ENCODE results near the gene SAMD10. TPM values are rescaled to one million over a fixed set of nuclear protein-coding genes. Genes with fewer than 3 reads are reported as not detected.
A peak's percentile ranks its signal among the peaks of the same experiment; 100 is the strongest.
"Not testable (repeated sequence)": the region's sequence is repeated elsewhere in the genome, so short reads cannot be mapped to it uniquely, and the experiment has no call there.

Gene SAMD10
- total RNA-seq, 1 donor from 2014 or later: 5.7 TPM

- DNase-seq (ENCODE audit: low spot score in 2 of 2) (no peak), FAIRE-seq (no peak)
These were observed 8.6 kb downstream of the SAMD10 start for GRCh38 chr20:63970714-63971431.

DNA sequence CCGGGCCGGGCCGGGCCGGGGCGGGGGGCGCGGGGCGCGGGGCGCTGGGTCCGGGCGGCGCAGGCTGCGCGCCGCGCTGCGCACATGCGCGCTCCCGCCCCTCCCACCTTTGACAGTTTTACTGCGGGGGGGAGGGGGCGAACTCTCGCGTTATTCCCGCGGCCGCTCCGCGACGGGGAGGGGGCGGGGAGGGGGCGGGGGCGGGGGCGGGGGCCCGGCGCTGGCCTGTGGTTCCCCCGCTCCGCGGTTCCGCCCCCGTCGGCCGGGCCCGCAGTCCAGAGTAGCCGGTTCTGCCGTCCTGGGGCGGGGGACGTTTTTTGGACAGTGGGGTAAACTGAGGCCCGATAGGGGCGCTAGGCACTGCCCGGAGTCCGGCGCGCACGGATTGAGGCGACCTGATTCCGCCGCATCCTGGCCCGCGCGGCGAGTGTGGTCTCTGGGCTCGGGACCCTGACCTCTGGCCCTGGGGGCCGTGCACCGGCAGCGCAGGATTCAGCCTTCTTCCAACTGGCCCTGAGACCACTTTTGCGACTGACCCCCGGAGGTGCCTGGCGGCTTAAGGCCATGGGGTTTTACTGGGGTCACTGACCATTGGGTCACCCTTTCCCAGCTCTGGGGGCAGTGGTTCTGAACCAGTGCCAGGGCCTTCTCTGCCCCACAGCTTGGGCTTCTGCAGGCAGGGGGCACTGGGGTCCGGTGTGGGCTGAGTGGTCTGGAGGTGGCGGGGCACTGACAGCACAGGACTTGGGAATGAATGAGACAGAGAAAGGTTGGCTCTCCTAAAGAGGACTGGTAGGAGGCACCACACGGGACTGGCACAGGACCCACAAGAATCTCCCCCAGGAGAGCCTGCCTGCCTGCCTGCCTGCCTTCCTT is 9.4 kb downstream of the SAMD10 start, which contains the start of gene ZNF512B:
Gene ZNF512B (minus strand): TSS at position 93 of the 876 bp plus-strand sequence. CDS start 1,980 bp downstream, outside the sequence.
- FAIRE-seq (no peak), DNase-seq (ENCODE audit: low spot score in 2 of 2) (peak; percentile 88 to 93)

DNA sequence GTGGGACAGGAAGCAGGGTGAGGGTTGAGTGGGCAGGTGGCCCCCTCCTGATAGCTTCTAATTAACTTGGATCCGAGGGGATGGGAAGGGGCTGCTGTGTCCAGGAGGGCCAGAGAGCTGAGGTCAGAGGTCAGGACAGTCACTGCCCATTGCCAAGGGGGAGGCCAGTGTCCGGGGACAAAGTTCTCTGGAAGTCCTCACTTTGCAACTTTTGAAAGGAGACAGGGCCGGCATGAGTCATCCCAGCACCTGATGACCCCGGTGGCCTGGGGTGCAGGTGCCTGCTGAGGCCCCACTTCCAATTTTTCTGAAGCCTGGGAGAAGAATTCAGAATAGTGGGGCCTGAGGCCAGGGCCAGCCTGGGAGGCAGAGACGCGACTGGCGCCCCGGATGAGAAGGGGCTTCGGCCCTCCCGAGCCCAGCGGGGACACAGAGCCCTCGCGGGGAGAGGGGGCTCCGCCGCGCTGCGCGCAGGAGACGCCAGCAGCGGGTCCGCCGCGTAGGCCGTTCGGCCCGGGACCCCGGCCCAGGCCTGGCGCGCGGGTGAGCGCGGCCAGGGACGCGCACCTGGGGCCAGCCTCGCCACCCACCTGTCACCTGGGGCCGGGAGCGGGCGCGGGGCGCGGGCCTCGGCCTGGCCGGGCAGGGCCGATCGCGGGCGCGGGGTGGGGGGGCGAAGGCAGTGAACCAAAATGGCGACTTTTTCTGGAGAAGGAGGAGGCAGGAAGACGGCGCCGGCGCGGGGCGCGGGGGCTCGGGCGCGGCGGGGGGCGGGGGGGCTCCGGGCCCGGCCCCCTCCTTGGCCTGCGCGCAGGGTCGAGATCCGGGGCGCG is 10.3 kb downstream of the SAMD10 start:
- FAIRE-seq (no peak), DNase-seq (ENCODE audit: low spot score in 2 of 2) (peak in 1 of 2 donors; percentile 67)

DNA sequence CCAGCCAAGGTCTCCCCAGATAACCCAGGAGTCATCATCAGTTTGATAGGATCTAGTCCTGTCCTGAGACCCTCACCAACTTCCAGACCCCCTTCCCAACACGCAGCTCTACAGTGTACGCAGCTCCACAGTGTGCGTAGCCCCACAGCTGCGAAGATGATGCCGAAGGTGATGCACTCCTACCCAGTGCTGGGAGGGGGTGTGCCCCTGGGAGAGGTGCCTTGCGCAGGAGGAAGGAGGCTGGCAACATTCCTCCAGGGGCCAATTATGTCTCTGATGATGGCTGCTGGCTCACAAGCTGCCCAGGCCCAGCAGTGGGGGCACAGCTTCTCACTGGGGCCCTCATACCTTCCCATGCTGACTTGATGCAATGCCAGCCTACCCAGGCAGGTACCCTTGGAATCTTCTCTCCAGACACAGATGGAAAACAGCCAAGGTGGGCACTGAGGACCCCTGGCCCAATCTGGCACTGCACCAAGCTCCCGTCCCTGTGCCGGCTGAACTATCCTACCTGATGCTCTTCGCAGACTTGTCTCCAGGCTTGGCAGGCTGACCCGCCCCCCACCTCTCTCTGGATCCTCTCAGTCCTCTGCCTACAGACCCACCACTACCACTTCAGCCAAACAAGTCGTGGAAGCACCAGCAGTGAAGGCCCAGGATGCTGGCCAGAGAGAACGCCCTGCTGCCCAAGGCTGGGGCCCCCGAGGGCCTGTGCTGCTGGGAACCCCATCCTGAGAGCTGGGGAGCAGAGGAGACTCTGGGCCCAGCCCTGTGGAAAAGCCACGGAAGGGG is 11.1 kb downstream of the SAMD10 start:
- no peak for DNase-seq (ENCODE audit: low spot score in 2 of 2)
- no peak for FAIRE-seq

DNA sequence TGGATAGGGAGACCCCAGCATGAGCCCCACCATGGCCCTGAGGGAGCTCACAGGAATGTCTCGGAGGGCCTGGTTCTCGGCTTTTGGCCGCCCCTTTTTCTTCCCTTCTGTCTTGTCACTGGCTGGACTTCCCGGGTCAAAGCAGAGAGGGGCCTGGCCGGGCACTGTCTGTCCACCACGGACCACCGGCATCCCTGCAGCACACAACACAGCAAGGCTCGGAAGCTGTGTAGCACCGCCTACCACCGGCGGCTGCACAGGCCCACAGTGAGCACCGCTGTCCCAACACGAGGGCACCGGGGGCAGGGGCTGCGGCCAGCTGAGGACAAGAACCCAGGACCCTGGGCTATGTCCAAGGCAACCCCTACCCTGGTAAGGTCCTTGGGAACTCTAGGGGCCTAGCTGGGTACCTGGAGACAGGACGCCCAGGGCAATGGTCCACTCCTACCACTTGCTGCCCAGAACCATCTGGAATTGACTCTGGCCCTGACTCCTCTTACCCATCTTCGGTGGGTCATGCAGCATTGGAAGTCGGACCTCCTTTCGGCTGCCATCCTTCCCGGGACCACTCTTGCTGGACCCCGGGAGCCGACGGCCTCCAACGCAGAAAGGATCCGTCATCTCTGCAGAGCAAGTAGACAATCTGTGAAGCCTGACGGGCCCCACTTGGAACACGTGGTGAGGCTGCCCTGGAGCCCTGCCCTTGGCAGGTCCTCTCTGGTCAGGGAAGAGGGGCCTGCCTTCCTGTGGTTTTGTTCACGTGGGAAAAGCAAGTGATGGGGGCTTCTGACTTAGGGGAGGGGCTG is 11.9 kb downstream of the SAMD10 start:
- FAIRE-seq: no peak
- DNase-seq (ENCODE audit: low spot score in 2 of 2): no peak

DNA sequence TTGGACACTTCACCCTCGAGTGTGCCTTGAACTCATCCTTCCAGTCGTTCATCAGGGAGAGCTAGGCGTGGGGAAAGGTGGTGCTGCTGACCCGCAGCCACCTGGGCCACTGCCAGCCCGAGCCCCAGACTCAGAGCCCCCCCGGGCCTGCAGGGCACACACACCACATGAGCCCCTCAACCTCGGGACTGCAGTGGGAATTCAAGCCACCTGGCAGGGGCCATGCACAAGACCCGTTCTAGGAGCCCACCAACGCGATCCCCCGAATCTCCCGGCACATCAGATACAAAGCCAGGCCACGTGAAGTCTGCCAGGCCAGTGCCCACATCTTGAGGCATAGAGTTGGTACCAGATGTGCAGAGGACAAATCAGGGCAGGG is 12.5 kb downstream of the SAMD10 start:
- DNase-seq (ENCODE audit: low spot score in 2 of 2) (no peak), FAIRE-seq (no peak)

GRCh38 chr20:63966172-63966943 is 13.1 kb downstream of the SAMD10 start:
- no peak for DNase-seq (ENCODE audit: low spot score in 2 of 2)
- FAIRE-seq: no peak

DNA sequence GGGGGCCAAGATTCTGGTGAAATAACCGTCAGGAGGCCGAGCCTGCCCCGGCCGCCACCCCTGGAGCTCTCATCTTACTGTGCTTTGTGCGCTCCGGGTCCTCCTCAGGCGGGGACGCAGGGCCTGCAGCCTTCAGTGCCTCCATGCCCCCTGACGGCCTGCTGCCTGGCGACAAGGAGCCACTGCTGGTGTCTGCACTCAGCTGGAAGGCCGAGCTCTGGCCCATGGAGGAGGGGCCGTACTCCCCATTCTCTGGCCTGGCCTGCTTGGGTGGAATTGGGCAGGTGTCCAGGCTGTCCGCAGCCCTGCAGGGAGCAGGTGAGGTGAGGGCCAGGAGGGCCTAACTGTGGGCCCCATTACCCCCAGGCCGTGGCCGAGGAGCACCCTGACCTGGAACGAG is 15.0 kb downstream of the SAMD10 start:
- DNase-seq (ENCODE audit: low spot score in 2 of 2): no peak
- no peak for FAIRE-seq

DNA sequence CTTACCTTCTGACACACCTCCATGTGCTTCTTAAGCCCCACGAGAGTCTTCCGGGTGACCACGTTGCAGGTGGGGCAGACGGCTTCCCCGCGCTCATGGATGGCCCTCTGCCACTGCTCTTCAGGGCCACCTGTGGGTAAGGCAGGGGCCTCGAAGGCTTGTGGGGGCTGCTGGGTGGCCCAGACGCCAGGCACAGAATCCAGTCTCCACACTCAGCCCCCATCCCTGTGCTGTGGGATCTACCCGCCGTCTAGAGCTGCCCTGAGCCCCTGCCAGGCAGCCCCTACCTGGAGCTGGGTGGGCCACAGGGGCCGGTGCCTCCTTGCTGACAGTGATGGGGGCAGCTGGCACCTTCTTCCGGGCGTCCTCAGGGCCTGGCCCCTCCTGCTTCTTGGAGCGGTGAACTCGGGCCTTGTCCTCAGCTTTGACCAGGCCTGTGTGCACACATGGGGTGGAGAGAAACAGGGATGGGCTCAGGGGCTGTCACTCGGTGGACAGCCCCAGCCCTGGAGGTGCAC is 15.6 kb downstream of the SAMD10 start:
- no peak for DNase-seq (ENCODE audit: low spot score in 2 of 2)
- FAIRE-seq: no peak

- DNase-seq (ENCODE audit: low spot score in 2 of 2) (no peak), FAIRE-seq (no peak)
These were observed 16.1 kb downstream of the SAMD10 start for GRCh38 chr20:63963348-63963741.

- DNase-seq (ENCODE audit: low spot score in 2 of 2) (no peak), FAIRE-seq (no peak)
These were observed 16.8 kb downstream of the SAMD10 start for GRCh38 chr20:63962426-63963347.

DNA sequence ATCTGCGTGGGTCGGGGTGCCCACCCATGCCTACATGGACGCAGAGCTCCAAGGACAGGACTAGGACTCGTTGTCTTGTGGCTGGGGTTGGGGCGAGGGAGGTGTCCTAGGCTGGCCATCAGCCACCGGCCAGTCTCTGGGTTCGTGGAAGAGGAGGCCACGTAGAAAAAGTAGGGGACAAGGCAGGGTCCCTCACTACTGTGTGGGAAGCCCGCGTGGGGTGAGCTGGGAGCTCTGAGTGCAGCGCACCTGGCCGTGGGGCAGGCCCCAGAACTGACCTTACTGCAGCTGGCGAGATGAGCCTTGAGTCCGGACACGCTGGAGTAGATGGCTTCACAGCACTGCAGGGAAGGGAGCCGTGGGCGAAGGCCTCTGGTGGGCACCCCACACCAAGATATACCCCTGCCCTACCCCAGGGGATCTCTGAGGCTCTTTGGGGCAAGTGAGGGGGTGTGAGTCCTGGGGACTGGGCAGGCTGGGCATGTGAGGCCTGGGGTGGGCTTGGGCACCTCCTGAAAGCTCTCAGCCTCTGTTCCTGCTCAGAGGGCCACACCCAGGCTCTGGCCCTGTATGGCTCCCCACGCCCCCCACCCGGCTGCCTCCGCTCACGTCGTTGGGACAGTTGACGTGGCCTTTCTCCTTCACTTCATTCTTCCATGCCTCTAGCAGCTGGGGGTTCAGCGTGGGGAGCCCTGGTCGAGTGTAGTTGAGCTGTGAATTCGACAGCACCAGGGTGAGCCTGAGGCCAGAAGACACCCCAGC is 17.6 kb downstream of the SAMD10 start:
- FAIRE-seq: no peak

GRCh38 chr20:63960654-63961621 is 18.5 kb downstream of the SAMD10 start:
- not testable (repeated sequence) for DNase-seq (ENCODE audit: low spot score in 2 of 2); FAIRE-seq

More for the DNA sequence above, 17.6 kb downstream of the SAMD10 start:
- DNase-seq (ENCODE audit: low spot score in 2 of 2): no peak

GRCh38 chr20:63959699-63960075 is 19.8 kb downstream of the SAMD10 start:
- FAIRE-seq: no peak
- no peak for DNase-seq (ENCODE audit: low spot score in 2 of 2)
